Measurements from ENCODE around the gene INF2. TPM values are rescaled to one million over a fixed set of nuclear protein-coding genes. Genes with fewer than 3 reads are reported as not detected.

Gene INF2
- total RNA-seq, 6 donors from 2014 or later, result 65.2 to 259 (median 131) TPM

GRCh38 chr14:104744484-104744883, 55.1 kb downstream of the INF2 start:
- no peaks in the 10 kb centered on the region for H3K27me3 ChIP-seq
- peaks cover 0 to 12% (median 0%) of the 10 kb centered on the region in 4 donors for H3K36me3 ChIP-seq
- ATAC-seq (ENCODE audit: low FRiP score in 2 of 2) (no peak), DNase-seq (no peak)
- H3K4me1 ChIP-seq, result peaks cover 0 to 18% (median 3%) of the 10 kb centered on the region in 4 donors
- no peak overlapping the region for H3K27ac ChIP-seq
- no peak overlapping the region for H3K4me3 ChIP-seq
- WGBS, 2 donors, result 90 to 95% methylated on average over 10 of the region's 10 CpGs
- no peaks in the 10 kb centered on the region for H3K9me3 ChIP-seq
- TF ChIP-seq CTCF (IDR thresholded peaks at IDR 0.05) (no peak), POLR2AphosphoS5 (IDR thresholded peaks at IDR 0.05) (no peak), EP300 (IDR thresholded peaks at IDR 0.05) (no peak), POLR2A (IDR thresholded peaks at IDR 0.05) (no peak)

- ATAC-seq (ENCODE audit: low FRiP score in 2 of 2) (no peak), DNase-seq (no peak)
- no peaks in the 10 kb centered on the region for H3K27me3 ChIP-seq
- no peaks in the 10 kb centered on the region for H3K9me3 ChIP-seq
- peaks cover 0 to 18% (median 3%) of the 10 kb centered on the region in 4 donors for H3K4me1 ChIP-seq
- H3K27ac ChIP-seq, result no peak overlapping the region
- TF ChIP-seq CTCF (IDR thresholded peaks at IDR 0.05) (no peak), POLR2A (IDR thresholded peaks at IDR 0.05) (no peak), EP300 (IDR thresholded peaks at IDR 0.05) (no peak), POLR2AphosphoS5 (IDR thresholded peaks at IDR 0.05) (no peak)
- WGBS, 2 donors, result 92% methylated on average over 9 of the region's 9 CpGs; no CpG with 5 or more reads in 1 of the 2 donors
- no peak overlapping the region for H3K4me3 ChIP-seq
- H3K36me3 ChIP-seq, result peaks cover 0 to 6% (median 0%) of the 10 kb centered on the region in 4 donors
These were observed 56.0 kb downstream of the INF2 start for GRCh38 chr14:104745431-104745830.

GRCh38 chr14:104746071-104746545, 56.7 kb downstream of the INF2 start:
- WGBS, 2 donors, result 82 to 85% methylated on average over 7 to 13 of the region's 13 CpGs
- TF ChIP-seq POLR2A (IDR thresholded peaks at IDR 0.05), result no peak
- TF ChIP-seq CTCF (IDR thresholded peaks at IDR 0.05), result no peak
- TF ChIP-seq POLR2AphosphoS5 (IDR thresholded peaks at IDR 0.05), result no peak
- no peak for TF ChIP-seq EP300 (IDR thresholded peaks at IDR 0.05)
- peaks cover 0 to 18% (median 3%) of the 10 kb centered on the region in 4 donors for H3K4me1 ChIP-seq
- peak overlapping the region in 3 of 4 donors; percentile 21 to 54 (median 37) for H3K27ac ChIP-seq
- DNase-seq (no peak), ATAC-seq (ENCODE audit: low FRiP score in 2 of 2) (no peak)
- H3K9me3 ChIP-seq, result no peaks in the 10 kb centered on the region
- no peak overlapping the region for H3K4me3 ChIP-seq
- H3K27me3 ChIP-seq, result no peaks in the 10 kb centered on the region
- H3K36me3 ChIP-seq, result peaks cover 0 to 6% (median 0%) of the 10 kb centered on the region in 4 donors

GRCh38 chr14:104746934-104747481, 57.6 kb downstream of the INF2 start:
- 71 to 73% methylated on average over 7 of the region's 7 CpGs for WGBS, 2 donors
- peaks cover 4 to 22% (median 7%) of the 10 kb centered on the region in 4 donors for H3K4me1 ChIP-seq
- no peaks in the 10 kb centered on the region for H3K9me3 ChIP-seq
- DNase-seq (no peak), ATAC-seq (ENCODE audit: low FRiP score in 2 of 2) (no peak)
- TF ChIP-seq POLR2AphosphoS5 (IDR thresholded peaks at IDR 0.05) (peak in 1 of 2 donors; percentile 16), CTCF (IDR thresholded peaks at IDR 0.05) (no peak)
- H3K27ac ChIP-seq, result peak overlapping the region in 3 of 4 donors; percentile 17 to 54 (median 23)
- H3K36me3 ChIP-seq, result peaks cover 0 to 6% (median 0%) of the 10 kb centered on the region in 4 donors
- no peak overlapping the region for H3K4me3 ChIP-seq
- H3K27me3 ChIP-seq, result no peaks in the 10 kb centered on the region

- peaks cover 7 to 26% (median 10%) of the 10 kb centered on the region in 4 donors for H3K4me1 ChIP-seq
- H3K4me3 ChIP-seq, result no peak overlapping the region
- peaks cover 0 to 6% (median 0%) of the 10 kb centered on the region in 4 donors for H3K36me3 ChIP-seq
- H3K9me3 ChIP-seq, result no peaks in the 10 kb centered on the region
- H3K27me3 ChIP-seq, result no peaks in the 10 kb centered on the region
- WGBS, 2 donors, result 64 to 79% methylated on average over 9 of the region's 9 CpGs
- DNase-seq (no peak), ATAC-seq (ENCODE audit: low FRiP score in 2 of 2) (no peak)
- TF ChIP-seq CTCF (IDR thresholded peaks at IDR 0.05) (no peak), POLR2A (IDR thresholded peaks at IDR 0.05) (no peak), POLR2AphosphoS5 (IDR thresholded peaks at IDR 0.05) (no peak), EP300 (IDR thresholded peaks at IDR 0.05) (no peak)
- H3K27ac ChIP-seq, result peak overlapping the region in 3 of 4 donors; percentile 17 to 54 (median 23)
These were observed 58.5 kb downstream of the INF2 start for GRCh38 chr14:104747876-104748275.

All from upper lobe of left lung (tissue), 6 donors.